Stimulated activated CD4-positive, alpha-beta T cell treated with anti-CD3 and anti-CD28 coated beads, Interleukin-15, amount 100 ng/mL, for 48 hours (primary cell): ENCODE data around the gene PPP1R8.
"Not testable (repeated sequence)": the region's sequence is repeated elsewhere in the genome, so short reads cannot be mapped to it uniquely, and the experiment has no call there.

ENCODE experiments used
- DNase-seq, 2 donors: peaks; one replicate each; pipeline ENCODE4 v3.0.0-alpha.2; 2020; ENCODE audit warnings: low read depth in 2 of 2

Gene PPP1R8

DNA sequence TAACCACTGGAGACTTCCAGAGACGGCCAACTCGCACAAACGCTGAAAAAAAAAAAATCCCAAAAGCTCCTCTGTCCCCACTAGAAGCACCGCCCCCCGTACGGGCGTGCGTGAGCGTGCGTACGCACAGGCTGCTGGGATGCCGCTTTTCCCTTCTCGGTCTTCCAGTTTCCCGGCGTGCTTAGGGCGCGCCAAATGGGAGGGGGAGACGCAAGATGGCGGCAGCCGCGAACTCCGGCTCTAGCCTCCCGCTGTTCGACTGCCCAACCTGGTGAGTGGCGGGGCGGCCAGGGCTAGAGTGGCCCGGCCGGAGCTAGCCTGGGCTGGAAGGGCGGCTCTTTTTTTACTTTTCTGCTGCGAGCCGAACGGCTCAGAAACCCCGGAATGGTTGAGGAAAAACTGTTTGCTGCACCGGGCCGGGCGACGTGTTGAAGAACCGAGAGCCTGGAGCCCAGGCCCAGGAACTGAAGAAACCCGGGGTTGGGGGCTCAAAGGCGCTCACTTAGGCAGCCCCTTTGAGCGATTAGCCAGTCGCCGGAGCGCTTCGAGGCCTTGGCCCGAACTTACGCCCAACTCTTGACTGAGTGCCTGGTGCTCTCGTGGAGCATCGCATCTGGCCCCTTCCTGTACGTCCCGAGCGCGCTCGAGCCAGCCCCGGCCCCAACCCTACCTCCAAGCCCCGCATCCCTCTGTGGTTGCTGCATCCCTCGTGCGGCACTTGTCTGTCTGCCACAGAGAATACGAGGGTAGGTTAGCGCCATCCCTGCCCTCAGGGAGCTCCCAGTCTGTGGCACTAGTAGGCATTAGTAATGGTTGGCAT lies at the start of gene PPP1R8:
TSS of gene PPP1R8 (plus strand) at position 162 of the 820 bp plus-strand sequence. CDS start at position 216, 54 bp downstream.
- DNase-seq = peak; percentile 84 to 89

DNA sequence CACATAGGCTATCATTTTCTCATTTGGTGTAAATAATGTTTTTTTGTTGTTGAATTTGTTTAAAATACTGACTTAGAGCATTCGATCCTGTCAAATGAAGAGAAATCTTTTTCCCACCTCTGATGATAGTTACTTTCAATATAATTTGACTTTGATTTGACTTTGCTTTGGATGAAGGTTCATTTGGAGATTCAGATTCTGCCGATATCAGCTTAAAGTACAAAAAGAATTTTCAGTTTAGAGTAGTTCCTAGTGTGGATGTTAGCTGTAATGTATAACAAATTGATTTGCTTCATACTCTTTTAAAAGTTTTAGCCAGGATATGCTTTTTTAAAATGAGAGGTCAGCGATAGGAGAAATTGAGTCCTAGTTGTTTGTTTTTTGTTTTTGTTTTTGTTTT lies 47.6 kb upstream of the PPP1R8 start:
- no peak for DNase-seq

DNA sequence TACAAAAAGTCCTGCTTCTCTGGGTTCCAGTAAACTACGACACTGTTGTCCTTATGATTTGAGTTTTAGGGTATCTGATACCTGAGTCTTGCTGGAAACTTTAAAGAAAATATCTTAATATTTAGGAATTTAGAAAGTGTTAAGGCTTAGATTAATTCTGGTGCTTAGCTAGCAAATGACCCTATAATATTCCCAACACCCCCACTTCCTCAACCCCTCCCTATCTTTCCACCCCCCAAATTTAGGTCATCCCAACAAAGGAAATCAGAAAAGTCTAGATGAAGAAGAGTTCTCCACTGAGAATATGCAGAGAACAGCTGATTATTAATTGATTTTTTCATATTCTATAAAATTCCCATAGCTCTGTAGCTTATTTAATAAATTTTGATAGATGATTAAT lies 45.9 kb upstream of the PPP1R8 start:
- no peak for DNase-seq

DNA sequence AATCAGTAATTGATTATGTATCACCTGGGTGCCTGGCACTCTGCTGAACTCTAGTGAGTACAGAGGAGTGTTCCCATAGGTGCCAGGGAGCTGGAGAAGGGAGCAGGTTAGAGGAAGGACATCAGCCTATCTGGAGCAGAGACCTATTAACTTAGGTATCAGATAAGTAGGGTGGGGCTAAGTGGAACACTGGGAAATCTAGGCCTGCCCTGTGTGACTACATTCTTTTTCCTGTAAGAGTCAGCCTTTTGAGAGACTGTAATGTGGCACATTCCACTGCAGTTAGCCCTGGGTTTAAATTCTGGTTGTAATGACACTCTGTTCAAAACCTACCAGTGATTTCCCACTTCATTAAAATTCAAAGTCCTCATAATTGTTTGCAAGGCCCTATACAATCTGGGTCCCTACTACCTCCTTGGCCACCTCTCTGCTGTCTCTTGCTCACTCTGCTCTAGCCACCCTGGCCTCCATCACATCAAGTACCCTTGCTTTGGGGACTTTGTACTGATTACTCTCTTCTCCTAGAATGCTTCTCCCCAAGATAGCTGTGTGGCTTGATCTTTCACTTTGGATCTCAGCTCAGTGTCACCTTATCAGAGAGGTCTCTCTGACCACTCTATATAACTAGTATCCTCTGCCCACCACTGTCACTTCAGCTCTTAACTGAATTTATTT lies 44.7 kb upstream of the PPP1R8 start:
- DNase-seq = no peak

DNA sequence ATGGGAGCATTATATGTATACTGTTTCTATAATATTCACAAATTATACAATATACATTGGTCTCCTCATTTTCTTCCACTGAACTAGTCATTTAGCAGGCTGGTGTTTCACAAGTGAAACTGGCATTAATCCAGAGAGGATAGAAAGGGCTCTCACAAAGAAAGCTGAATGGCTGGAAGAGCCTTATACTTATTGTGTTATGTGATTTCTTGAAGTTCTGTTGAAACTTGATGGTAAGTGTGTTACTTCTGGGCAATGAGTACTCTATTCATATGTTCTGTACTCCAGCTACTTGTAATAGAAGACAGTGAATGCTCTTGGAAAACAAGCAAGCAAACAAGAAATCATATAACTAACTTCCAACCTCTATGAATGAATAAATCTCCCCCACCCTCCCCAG lies 42.7 kb upstream of the PPP1R8 start:
- no peak for DNase-seq

DNA sequence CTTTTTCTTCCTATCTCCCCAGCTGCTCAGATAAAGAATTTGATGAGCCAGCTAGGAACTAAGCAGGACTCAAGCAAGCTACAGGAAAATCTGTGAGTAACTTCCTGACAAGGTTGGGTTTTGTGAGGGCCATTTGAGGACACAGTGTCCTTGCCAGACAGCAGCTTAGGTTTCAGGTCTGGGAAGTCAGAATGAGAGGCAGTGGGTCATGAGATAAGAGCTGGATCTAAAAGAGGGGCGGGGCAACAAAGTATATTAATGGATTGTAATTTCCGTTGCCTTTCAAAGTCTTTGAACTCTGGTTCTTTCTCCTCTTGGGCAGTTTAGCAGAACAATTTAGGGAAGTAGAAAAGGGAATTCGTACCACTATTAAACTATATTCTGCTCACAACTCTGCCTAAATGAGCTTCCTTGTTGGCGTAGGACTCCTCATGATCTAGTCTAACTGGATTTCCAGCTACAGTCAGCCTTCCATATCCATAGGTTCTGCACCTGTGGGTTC lies 41.0 kb upstream of the PPP1R8 start:
- no peak for DNase-seq

DNA sequence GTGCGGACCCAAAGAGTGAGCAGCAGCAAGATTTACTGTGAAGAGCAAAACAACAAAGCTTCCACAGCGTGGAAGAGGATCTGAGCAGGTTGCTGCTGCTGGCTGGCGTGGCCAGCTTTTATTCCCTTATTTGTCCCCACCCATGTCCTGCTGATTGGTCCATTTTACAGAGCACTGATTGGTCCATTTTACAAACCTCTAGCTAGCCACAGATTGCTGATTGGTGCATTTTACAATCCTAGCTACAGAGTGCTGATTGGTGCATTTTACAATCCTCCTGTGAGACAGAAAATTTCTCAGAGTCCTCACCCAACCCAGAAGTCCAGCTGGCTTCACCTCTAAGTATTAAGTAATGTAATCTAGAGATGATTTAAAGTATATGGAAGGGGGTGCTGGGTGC lies 40.3 kb upstream of the PPP1R8 start:
- DNase-seq = not testable (repeated sequence)

DNA sequence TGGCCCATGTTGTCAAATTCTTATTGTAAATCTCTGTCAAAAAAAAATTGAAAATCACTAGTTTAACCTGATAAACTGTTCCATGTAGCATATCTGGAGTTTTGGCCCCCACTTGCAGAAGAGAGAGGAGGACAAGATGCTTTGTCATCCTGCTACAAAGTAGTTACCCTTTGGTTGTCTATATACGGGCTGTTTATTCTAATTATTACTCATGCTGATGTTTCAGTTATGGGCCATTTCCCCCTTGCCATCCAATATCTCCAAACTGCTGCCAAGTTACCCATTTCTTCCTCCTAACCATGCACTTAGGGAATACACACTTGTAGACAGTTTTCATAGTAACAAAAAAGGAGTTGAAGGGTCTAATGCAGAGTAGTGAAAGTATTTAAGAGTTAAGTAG lies 35.0 kb upstream of the PPP1R8 start:
- no peak for DNase-seq

DNA sequence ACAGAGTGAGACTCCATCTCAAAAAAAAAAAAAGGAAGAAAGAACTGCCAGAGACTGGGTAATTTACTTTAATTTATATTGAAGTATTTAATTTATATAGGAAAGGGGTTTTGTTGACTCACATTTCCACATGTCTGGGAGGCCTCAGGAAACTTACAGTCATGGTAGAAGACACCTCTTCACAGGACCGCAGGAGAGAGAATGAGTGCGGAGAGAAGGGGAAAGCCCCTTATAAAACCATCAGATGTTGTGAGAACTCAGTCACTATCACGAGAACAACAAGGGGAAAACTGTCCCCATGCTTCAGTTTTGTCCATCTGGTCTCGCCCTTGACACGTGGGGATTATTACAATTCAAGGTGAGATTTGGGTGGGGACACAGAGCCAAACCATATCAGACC lies 25.8 kb upstream of the PPP1R8 start:
- DNase-seq = no peak

DNA sequence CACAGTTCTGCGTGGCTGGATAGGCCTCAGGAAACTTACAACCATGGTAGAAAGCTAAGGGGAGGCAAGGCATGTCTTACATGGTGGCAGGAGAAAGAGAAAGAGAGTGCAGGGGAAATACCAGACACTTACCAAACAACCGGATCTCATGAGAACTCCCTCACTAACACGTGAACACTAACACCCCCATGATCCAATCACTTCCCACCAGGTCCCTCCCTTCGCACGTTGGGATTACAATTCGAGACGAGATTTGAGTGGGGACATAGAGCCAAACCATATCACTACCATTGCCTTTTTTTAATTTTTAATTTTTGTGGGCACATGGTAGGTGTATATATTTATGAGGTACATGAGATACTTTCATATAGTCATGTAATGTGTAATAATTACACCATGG lies 23.8 kb upstream of the PPP1R8 start:
- DNase-seq = no peak

DNA sequence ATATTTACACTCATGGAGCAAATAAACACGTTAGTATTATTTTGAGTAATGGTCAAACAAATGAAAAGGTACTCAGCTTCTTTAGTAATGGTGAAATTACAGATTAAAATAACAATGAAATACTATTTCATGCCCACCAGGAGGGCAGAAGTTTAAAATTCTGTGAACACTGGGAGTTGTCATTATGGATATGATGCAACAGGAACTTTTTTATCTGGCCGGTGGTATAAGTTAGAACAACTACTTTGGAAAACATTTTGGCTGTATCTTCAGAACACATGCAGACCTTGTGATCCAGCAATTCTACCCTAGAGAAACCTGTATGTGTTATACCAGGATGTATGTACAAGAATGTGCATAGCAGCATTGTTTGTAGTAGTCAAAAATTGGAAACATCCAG lies 23.2 kb upstream of the PPP1R8 start:
- no peak for DNase-seq

DNA sequence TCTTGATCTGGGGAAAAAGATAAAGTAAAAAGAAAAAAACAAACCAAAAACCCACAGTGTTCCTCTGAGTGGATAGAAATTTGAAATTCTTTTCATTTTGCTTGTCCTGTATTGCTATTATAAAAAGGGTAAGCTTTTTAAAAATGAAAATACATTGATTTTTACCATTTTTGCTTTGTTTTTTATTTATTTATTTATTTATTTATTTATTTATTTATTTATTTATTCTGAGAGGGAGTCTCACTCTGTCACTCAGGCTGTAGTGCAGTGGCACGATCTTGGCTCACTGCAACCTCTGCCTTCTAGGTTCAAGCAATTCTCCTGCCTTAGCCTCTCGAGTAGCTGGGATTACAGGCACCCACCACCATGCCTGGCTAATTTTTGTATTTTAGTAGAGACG lies 22.5 kb upstream of the PPP1R8 start:
- not testable (repeated sequence) for DNase-seq

DNA sequence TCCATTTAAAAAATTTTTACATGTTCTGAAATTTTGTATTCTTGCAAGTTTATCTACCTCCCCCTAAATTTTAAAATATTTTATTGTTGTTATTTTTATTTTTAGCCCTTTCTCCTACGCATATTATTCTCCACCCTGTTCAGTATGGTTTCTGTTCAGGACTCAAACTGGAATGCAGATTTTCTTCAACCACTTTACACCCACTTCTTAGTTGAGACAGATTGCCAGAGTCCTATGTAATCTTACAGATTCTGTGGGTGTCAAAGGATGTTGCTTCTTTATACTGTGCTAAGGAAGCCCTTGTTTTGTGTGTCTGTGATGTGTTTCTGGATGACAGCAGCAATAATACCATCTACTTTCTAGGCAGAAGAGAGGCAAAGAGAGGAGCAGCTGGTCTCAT lies 20.7 kb upstream of the PPP1R8 start:
- DNase-seq = no peak

DNA sequence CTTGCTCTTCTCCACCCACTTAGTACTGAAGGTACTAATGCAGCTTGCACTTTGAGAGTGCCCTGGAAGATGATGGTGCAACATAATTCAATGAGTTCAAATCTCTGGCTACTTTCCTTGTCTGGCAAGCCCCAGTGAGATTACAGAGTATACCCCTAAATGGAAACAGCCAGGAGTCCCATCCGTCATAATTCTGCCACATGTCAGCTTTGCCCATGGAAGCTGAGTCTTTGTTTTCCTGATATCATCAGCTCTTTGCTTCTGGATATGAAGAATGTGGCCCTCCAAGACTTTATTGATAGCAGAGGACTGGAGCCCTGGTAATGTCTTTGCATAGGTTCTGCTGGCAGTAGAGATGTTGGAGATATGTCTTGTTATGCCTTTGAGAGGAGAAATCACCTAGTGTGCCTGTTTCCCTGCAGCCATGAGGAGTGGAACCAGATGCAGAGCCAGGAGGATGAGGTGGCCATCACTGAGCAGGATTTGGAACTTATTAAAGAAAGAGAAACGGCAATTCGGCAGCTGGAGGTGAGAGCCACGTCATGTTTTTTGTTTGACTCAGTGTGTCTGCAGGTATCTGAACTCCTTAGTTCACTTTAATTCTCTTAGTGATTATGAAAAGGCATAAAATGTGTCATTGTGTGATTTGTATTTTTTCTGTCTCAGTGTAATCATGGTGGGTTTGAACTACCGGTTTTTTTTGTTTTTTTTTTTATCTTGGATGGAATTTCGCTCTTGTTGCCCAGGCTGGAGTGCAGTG lies 18.7 kb upstream of the PPP1R8 start:
- no peak for DNase-seq

DNA sequence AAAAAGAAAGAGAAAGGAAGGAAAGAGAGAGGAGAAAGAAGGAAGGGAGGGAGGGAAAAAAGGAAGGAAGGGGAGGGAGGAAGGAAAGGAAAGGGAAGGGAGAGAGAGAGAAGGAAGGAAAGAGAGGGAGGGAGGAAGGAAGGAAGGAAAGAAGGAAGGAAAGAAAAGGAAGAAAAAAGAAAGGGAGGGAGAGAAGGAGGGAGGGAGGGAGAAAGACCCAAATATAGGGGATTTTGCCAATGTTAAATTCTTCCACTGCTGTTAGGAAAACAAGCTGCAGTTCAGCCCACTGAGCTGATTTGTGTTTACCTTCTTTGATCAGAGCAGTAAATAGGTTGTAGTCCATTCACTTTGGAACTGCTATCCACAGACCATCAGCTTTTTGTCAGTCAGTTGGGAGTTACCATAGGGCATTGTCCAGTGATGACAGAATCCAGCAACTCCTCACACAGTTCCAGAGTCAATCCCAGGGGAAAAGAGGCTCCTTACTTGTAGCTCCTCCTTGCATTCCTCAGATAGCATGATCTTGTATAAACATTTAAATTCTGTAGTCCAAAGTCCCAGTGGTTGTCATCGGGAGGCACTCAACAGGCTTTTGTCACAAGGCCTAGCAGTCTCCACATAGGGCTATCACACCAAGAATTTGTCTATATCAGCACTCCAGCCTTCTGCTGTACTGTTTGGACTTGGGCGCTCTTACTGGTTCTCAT lies 13.5 kb upstream of the PPP1R8 start:
- DNase-seq = no peak

DNA sequence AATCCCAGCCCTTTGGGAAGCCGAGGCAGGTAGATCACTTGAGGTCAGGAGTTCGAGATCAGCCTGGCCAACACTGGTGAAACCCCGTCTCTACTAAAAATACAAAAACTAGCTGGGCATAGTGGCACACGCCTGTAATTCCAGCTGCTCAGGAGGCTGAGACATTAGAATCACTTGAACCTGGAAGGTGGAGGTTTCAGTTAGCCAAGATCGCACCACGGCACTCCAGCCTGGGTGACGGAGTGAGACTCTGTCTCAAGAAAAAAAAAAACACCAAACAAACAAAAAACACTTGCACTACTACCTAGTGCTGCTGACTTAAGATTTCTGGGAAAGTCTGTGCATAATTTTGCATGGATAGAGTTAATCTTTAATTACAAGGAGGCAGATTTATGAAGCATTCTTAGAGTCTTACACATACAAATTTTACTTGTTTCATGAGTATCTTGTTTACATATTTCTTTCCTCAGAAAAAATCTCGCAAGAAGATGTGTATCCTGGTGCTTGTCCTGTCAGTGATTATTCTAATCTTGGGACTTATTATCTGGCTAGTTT lies 8.7 kb upstream of the PPP1R8 start:
- DNase-seq = no peak

DNA sequence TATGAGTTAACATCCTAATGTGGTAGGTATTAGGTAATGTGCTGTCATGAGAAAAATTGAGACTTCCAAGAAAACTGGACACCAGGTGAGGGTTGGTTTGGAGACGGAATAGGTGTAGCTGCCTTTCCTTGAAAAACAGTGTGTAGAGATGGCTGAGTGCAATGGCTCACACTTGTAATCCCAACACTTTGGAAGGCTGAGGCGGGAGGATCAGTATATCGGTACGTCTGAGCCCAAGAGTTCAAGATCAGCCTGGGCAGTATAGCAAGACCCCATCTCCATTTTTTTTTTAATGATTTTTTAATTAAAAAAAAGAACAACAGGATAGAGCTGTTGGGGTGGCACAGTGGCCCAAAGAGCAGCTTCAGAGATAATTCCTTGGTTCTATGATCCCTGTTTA lies 6.8 kb upstream of the PPP1R8 start:
- no peak for DNase-seq

DNA sequence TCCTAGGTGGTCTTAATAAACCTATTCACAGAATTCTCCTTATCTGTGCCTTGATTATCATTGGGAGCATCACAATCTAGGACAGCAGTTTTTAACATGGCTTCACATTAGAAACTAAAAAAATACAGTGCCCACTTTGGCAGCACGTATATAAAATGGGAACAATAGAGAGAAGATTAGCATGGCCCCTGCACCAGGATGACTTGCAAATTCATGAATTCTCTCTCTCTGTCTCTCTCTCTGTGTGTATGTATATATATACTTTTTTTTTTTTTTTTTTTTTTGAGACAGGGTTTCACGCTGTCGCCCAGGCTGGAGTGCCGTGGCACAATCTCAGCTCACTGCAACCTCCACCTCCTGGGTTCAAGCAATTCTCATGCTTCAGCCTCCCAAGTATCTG lies 6.2 kb upstream of the PPP1R8 start:
- DNase-seq = no peak

DNA sequence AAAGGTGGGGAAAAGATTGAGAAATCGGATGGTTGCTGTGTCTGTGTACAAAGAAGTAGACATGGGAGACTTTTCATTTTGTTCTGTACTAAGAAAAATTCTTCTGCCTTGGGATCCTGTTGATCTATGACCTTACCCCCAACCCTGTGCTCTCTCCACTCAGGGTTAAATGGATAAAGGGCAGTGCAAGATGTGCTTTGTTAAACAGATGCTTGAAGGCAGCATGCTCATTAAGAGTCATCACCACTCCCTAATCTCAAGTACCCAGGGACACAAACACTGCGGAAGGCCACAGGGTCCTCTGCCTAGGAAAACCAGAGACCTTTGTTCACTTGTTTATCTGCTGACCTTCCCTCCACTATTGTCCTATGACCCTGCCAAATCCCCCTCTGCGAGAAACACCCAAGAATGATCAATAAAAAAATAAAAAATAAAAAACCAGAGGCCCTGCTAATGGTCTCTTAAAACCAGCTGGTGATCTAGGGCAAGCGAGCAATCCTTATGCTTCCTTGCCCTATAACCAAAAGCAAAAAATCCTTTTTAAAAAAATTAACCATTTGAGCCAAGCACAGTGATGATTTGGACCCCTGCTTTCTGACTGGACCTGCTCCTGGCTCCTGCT lies 1.1 kb upstream of the PPP1R8 start:
- DNase-seq = not testable (repeated sequence)

DNA sequence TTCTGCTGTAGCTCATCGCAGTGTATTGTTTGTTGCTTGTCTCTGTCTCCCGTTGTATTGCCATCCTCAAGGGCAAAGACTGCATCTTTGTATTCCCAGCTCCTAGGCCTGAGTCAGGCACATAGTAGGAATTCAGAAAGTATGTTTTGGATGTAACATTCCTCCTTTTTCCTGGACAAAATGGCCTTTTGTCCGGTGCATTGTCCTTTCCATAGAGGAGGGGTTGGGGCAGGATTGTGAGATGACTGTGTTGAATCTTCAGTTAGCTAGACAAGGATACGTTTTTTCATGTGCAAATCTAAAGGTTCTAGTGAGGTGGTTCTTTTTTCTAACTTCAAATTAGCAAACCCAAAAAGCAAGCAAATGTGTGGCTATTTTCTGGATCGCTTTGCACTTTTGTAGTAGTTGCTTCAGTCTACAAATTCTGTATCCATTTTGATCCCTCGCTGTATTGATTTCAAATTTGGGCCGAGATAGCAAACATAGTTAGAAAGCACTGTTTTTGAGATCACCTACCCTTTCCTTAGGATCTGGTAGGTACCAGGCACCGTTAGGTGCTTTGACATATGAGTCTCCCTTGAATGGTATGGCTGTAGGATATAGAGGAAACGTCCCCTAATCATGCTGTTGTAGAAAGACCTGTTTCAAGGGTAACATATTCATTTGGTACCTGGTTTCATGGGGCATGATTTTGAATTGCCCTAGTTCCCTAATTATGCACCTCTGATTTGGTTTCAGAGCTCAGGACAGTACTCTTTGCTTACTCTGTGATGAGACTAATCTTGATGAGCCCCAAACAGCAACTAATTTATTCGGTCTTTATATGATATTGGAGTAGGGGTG lies 1.2 kb downstream of the PPP1R8 start:
- DNase-seq = no peak
